NB4 (cell line): ENCODE measurements around the gene ARMC3.

Source experiments
- MYC ChIP-seq: IDR thresholded peaks from 2 replicates; pipeline ENCODE4 v1.6.1; 2011; ENCODE audit warnings: low read depth, low read length
- POLR2A ChIP-seq: IDR thresholded peaks from 2 replicates; pipeline ENCODE4 v1.6.1; 2011; ENCODE audit warnings: mild to moderate bottlenecking; ENCODE audit not compliant: insufficient read length; ENCODE audit errors: extremely low read depth
- TF ChIP-seq, protein P1 (sequence below): IDR thresholded peaks from one replicate; pipeline ENCODE4 v1.5.1; 2012; ENCODE audit warnings: low read depth, low read length
- TF ChIP-seq, protein P2 (sequence below): IDR thresholded peaks from 2 replicates; pipeline ENCODE4 v1.6.1; 2011; ENCODE audit warnings: low read depth, low read length

DNA sequence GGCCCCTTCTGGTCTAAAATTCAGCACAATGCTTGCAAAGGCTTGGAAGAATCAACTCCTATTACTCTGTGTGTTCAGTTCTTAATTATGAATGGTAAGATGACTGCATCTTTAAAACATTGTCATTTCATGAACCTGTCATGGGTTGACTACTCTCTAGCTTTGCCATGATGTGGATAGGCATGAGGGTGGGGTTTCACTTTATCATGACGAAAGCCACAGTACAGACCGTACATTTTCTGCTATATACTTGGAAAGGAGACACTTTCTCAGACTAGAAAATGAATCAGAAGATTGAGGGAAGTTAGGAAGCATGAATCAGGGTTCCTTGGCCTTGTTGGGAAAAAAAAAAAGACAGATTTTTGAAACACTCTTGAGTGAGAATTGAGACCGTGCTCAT, 147.8 kb downstream of the ARMC3 start:
- TF ChIP-seq, protein P1, sequence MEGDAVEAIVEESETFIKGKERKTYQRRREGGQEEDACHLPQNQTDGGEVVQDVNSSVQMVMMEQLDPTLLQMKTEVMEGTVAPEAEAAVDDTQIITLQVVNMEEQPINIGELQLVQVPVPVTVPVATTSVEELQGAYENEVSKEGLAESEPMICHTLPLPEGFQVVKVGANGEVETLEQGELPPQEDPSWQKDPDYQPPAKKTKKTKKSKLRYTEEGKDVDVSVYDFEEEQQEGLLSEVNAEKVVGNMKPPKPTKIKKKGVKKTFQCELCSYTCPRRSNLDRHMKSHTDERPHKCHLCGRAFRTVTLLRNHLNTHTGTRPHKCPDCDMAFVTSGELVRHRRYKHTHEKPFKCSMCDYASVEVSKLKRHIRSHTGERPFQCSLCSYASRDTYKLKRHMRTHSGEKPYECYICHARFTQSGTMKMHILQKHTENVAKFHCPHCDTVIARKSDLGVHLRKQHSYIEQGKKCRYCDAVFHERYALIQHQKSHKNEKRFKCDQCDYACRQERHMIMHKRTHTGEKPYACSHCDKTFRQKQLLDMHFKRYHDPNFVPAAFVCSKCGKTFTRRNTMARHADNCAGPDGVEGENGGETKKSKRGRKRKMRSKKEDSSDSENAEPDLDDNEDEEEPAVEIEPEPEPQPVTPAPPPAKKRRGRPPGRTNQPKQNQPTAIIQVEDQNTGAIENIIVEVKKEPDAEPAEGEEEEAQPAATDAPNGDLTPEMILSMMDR: no peak
- TF ChIP-seq POLR2A (no peak), MYC (no peak)
- TF ChIP-seq, protein P2, sequence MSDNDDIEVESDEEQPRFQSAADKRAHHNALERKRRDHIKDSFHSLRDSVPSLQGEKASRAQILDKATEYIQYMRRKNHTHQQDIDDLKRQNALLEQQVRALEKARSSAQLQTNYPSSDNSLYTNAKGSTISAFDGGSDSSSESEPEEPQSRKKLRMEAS: no peak
